Ovary (tissue), 9 donors: ENCODE measurements around the gene ACTL6B. TPM values are rescaled to one million over a fixed set of nuclear protein-coding genes. Genes with fewer than 3 reads are reported as not detected.

Experiments
- DNase-seq, 5 donors: peaks; one replicate each; pipeline ENCODE4 v3.0.0-alpha.2; 2019 to 2020
- H3K27ac ChIP-seq, 2 donors: fragments of 200-600 bp; one replicate each; pipeline versions ENCODE4 v1.5.1 to v1.8.0; 2019 to 2022
- H3K27me3 ChIP-seq: fragments of 200-600 bp; one replicate; pipeline ENCODE4 v1.8.0; 2022
- H3K36me3 ChIP-seq: fragments of 200-600 bp; sonication (generic); one replicate; pipeline ENCODE4 v1.5.1; 2019
- H3K4me1 ChIP-seq: one replicate; pipeline ENCODE4 v1.8.1; 2013; ENCODE audit warnings: mild to moderate bottlenecking, moderate library complexity; ENCODE audit not compliant: insufficient read depth
- H3K4me3 ChIP-seq: fragments of 200-600 bp; sonication (generic); one replicate; pipeline ENCODE4 v1.5.1; 2017
- H3K9me3 ChIP-seq, 2 donors: fragments of 200-600 bp in 1 of 2; sonication (generic) in 1 of 2; one replicate each; pipeline versions ENCODE4 v1.5.1 to v1.8.1; 2013 to 2019; ENCODE audit warnings: mild to moderate bottlenecking in 1 of 2, moderate library complexity in 1 of 2
- EP300 ChIP-seq: sonication (generic); formaldehyde crosslinking; IDR thresholded peaks from one replicate; pipeline ENCODE4 v1.6.1; 2017; ENCODE audit warnings: antibody characterized with exemption
- POLR2A ChIP-seq: fragments of 450-650 bp; IDR thresholded peaks from one replicate; pipeline ENCODE4 v1.6.1; 2017; ENCODE audit warnings: antibody characterized with exemption, mild to moderate bottlenecking, moderate library complexity
- WGBS, 3 donors: extraction: QIAGEN DNeasy Blood & Tissue Kit in 1 of 3; methylation state at CpG; one replicate each; pipeline versions ENCODE4 v1.1.5 to v1.1.7; 2013 to 2017; 5-methylcytosine and 5-hydroxymethylcytosine counted together
- intact Hi-C, 4 donors: fragments of 100-400 bp; cut with DNase I; formaldehyde crosslinking; loops; one replicate each; pipeline versions ENCODE4 v1.11.0 to v1.15.1; 2022 to 2023
- polyA plus RNA-seq, 2 donors: library from polyadenylated mRNA; stranded (reverse); fragments of 200-250 nt in 1 of 2; fragments of 350-450 nt in 1 of 2; fragmentation: Illumina TruSeq in 1 of 2; extraction: RNeasy Lipid Tissue Mini Kit (QIAGEN cat#74804) in 1 of 2; gene quantifications; one replicate each; pipeline ENCODE4 v1.2.3, GENCODE V29; 2013 to 2014
- total RNA-seq, 7 donors: library from RNA; depleted of rRNA in 2 of 7; stranded (reverse); fragments of >200 nt in 2 of 7; fragmentation: NEBNext Ultra II Directional in 3 of 7; extraction: Animal tissue kit (Norgen Biotek cat#: 25700) in 3 of 7; gene quantifications; one replicate each; pipeline versions ENCODE4 v1.1.0 to v1.2.4, GENCODE V29; 2016 to 2023
- TF ChIP-seq, protein P1 (sequence below), 3 donors: fragments of 450-650 bp in 2 of 3; fragments of 200-600 bp in 1 of 3; IDR thresholded peaks; one replicate each; pipeline versions ENCODE4 v1.5.1 to v1.8.0; 2016 to 2022; ENCODE audit warnings: antibody characterized with exemption in 3 of 3, mild to moderate bottlenecking in 1 of 3
- donor health status: DM: no; HTN: no; CAD: no; lungs with moderate emphysema.
- donor health status: DM: no; HTN: no; CAD: no.
- donor health status: Bipolar disorder and iron deficiency.
- donor health status: DM: yes; HTN: yes; CAD: no.
- donor health status: DM: no; HTN: no; CAD: no.
- donor health status: DM: yes; HTN: yes; CAD: no.

The ACTL6B gene
- total and polyA plus RNA-seq, 9 donors = not detected

- Histone ChIP-seq H3K36me3 (no peaks in the 10 kb centered on the region), H3K4me1 (no peaks in the 10 kb centered on the region), H3K27me3 (no peaks in the 10 kb centered on the region), H3K9me3 (no peaks in the 10 kb centered on the region), H3K27ac (no peak overlapping the region), H3K4me3 (no peak overlapping the region)
- intact Hi-C loops = no loop called here
- TF ChIP-seq EP300 (no peak), POLR2A (no peak)
- TF ChIP-seq, protein P1, sequence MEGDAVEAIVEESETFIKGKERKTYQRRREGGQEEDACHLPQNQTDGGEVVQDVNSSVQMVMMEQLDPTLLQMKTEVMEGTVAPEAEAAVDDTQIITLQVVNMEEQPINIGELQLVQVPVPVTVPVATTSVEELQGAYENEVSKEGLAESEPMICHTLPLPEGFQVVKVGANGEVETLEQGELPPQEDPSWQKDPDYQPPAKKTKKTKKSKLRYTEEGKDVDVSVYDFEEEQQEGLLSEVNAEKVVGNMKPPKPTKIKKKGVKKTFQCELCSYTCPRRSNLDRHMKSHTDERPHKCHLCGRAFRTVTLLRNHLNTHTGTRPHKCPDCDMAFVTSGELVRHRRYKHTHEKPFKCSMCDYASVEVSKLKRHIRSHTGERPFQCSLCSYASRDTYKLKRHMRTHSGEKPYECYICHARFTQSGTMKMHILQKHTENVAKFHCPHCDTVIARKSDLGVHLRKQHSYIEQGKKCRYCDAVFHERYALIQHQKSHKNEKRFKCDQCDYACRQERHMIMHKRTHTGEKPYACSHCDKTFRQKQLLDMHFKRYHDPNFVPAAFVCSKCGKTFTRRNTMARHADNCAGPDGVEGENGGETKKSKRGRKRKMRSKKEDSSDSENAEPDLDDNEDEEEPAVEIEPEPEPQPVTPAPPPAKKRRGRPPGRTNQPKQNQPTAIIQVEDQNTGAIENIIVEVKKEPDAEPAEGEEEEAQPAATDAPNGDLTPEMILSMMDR (IDR thresholded peaks at IDR 0.05) = no peak
- WGBS, 3 donors = 91 to 94% (median 92%) methylated on average over 23 of the region's 23 CpGs
- DNase-seq = no peak
These were observed 35.4 kb downstream of the ACTL6B start for GRCh38 chr7:100620804-100621203.

GRCh38 chr7:100620239-100620638, 36.0 kb downstream of the ACTL6B start:
- no peak for DNase-seq
- Histone ChIP-seq H3K9me3 (no peaks in the 10 kb centered on the region), H3K27ac (no peak overlapping the region), H3K4me1 (no peaks in the 10 kb centered on the region), H3K4me3 (no peak overlapping the region), H3K27me3 (no peaks in the 10 kb centered on the region), H3K36me3 (no peaks in the 10 kb centered on the region)
- WGBS, 3 donors = 88 to 95% (median 94%) methylated on average over 6 of the region's 6 CpGs
- intact Hi-C loops = no loop called here
- no peak for TF ChIP-seq EP300
- TF ChIP-seq, protein P1 (IDR thresholded peaks at IDR 0.05) = no peak
- TF ChIP-seq POLR2A = no peak

GRCh38 chr7:100614308-100614861, 41.9 kb downstream of the ACTL6B start:
- no peaks in the 10 kb centered on the region for H3K9me3 ChIP-seq
- H3K27ac ChIP-seq = no peak overlapping the region
- no peaks in the 10 kb centered on the region for H3K27me3 ChIP-seq
- H3K4me3 ChIP-seq = no peak overlapping the region
- no peak for TF ChIP-seq EP300
- TF ChIP-seq, protein P1 (IDR thresholded peaks at IDR 0.05) = no peak
- no peak for TF ChIP-seq POLR2A
- no peaks in the 10 kb centered on the region for H3K36me3 ChIP-seq
- WGBS, 3 donors = 77 to 92% (median 86%) methylated on average over 6 of the region's 6 CpGs
- DNase-seq = no peak
- peaks cover 6% of the 10 kb centered on the region for H3K4me1 ChIP-seq
- intact Hi-C loops = no loop called here

DNA sequence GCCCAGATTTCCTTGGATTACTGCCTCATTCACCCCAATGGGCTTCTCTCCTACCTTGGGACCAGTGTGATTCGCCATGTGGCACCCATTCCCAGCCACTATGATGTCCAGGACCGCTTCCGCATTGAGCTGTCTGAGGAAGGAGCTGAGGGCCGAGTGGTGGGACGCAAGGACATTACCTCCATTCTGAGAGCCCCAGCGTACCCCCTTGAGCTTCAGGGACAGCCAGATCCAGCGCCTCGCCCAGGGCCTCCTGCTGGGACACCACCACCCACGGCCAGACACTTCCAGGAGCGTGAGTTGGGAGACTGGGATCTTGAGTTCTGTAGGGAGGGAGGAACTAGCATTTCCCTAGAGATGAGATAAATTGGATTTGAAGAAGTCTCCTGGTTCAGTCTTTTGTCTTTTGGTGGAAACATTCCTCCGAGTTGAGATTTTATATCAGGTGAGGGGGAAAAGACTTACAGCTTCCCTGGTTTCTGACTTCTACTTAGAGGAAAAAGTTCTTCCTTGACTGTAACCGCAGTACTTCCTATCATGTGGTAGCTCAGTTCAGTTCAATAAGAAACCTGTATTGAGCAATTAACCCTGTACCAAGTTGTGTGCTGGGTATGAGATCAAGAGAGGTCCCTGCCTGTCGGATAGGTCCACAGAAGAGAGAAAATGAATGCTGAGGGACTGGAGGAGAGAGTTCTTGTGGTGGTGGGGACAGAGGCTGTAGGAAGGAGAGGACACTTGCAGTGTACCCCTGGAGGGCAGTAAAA, 42.7 kb downstream of the ACTL6B start:
- intact Hi-C loops = loop anchor here in 1 of 4 donors (2.0 kb wide), 2 partner anchors 27 to 63 kb away; partner anchors contain the start of genes FBXO24 and LRCH4
- TF ChIP-seq, protein P1 (IDR thresholded peaks at IDR 0.05) = no peak
- TF ChIP-seq POLR2A = no peak
- no peak for TF ChIP-seq EP300
- Histone ChIP-seq H3K4me3 (no peak overlapping the region), H3K27me3 (no peaks in the 10 kb centered on the region), H3K4me1 (peaks cover 6% of the 10 kb centered on the region), H3K36me3 (no peaks in the 10 kb centered on the region), H3K27ac (peak overlapping the region; percentile 18 to 87), H3K9me3 (no peaks in the 10 kb centered on the region)
- WGBS, 3 donors = 84 to 91% (median 90%) methylated on average over 13 of the region's 13 CpGs
- DNase-seq = peak in 1 of 5 donors; percentile 49
